Retina (tissue), 1 donor: ENCODE measurements around the gene ZDHHC11.
"Not testable (repeated sequence)": the region's sequence is repeated elsewhere in the genome, so short reads cannot be mapped to it uniquely, and the experiment has no call there.

Experiments used
- DNase-seq: peaks from one replicate; pipeline ENCODE4 v3.0.0-alpha.2; 2016

Gene ZDHHC11

GRCh38 chr5:858726-859125, 7.9 kb upstream of the ZDHHC11 start:
- no peak for DNase-seq

GRCh38 chr5:856531-857425, 6.0 kb upstream of the ZDHHC11 start:
- no peak for DNase-seq

- DNase-seq: no peak
Observed at GRCh38 chr5:855771-856530, 5.2 kb upstream of the ZDHHC11 start.

- no peak for DNase-seq
Observed at GRCh38 chr5:854966-855743, 4.4 kb upstream of the ZDHHC11 start.

GRCh38 chr5:854217-854616, 3.4 kb upstream of the ZDHHC11 start:
- no peak for DNase-seq

GRCh38 chr5:853416-854090, 2.8 kb upstream of the ZDHHC11 start:
- not testable (repeated sequence) for DNase-seq

- DNase-seq: no peak
Observed at GRCh38 chr5:852431-853401, 1.9 kb upstream of the ZDHHC11 start.

- no peak for DNase-seq
Observed at GRCh38 chr5:852018-852417, 1.2 kb upstream of the ZDHHC11 start.

GRCh38 chr5:851553-851952, 767 bp upstream of the ZDHHC11 start:
- no peak for DNase-seq

- no peak for DNase-seq
Observed at GRCh38 chr5:851076-851475, 290 bp upstream of the ZDHHC11 start.

GRCh38 chr5:849651-850301, 1.0 kb downstream of the ZDHHC11 start:
- peak; percentile 72 for DNase-seq

GRCh38 chr5:848671-849111, 2.1 kb downstream of the ZDHHC11 start:
- no peak for DNase-seq

GRCh38 chr5:847736-848135, 3.0 kb downstream of the ZDHHC11 start:
- DNase-seq: not testable (repeated sequence)

- DNase-seq: not testable (repeated sequence)
Observed at GRCh38 chr5:847212-847611, 3.6 kb downstream of the ZDHHC11 start.

GRCh38 chr5:846602-847091, 4.1 kb downstream of the ZDHHC11 start:
- not testable (repeated sequence) for DNase-seq

- DNase-seq: not testable (repeated sequence)
Observed at GRCh38 chr5:845676-846601, 4.8 kb downstream of the ZDHHC11 start.

- DNase-seq: peak; percentile 43
Observed at GRCh38 chr5:845031-845675, 5.6 kb downstream of the ZDHHC11 start.

- DNase-seq: not testable (repeated sequence)
Observed at GRCh38 chr5:844426-844825, 6.4 kb downstream of the ZDHHC11 start.

- peak; percentile 25 for DNase-seq
Observed at GRCh38 chr5:843926-844325, 6.9 kb downstream of the ZDHHC11 start.
